IMR-90 (cell line): ENCODE results near the gene CLASP1. TPM values are rescaled to one million over a fixed set of nuclear protein-coding genes. Genes with fewer than 3 reads are reported as not detected.

Source experiments
- ATAC-seq: fragments of 200-7000 bp; cut with Tn5 transposase; 2 replicates; pipeline ENCODE4 v1.9.1; 2020; ENCODE audit warnings: low read depth, mild to moderate bottlenecking, moderate library complexity
- BruUV-seq: library from RNA; stranded (reverse); fragments of 400-500 nt; replicated peaks from 2 replicates; lab custom pipeline; 2021; lab: Mats Ljungman, UMichigan
- CTCF ChIA-PET: fragments of 300-600 bp; formaldehyde crosslinking; extraction: SDS; loops from one replicate; lab custom pipeline; 2021; ENCODE audit warnings: antibody characterized with exemption; lab: Yijun Ruan, JAX
- POLR2A ChIA-PET: fragments of 300-600 bp; sonication (Branson Sonifier 250); formaldehyde crosslinking; loops from one replicate; lab custom pipeline; 2022; ENCODE audit warnings: antibody characterized with exemption; ENCODE audit not compliant: unreplicated experiment; lab: Charles Lee
- DNase-seq: peaks from one replicate; pipeline ENCODE4 v3.0.0; 2013
- H2AFZ ChIP-seq: replicated peaks from 2 replicates; pipeline ENCODE3; 2013; ENCODE audit warnings: low read length, mild to moderate bottlenecking; ENCODE audit not compliant: poor library complexity
- H2AK5ac ChIP-seq: 2 replicates; pipeline ENCODE4 v1.6.1; 2013; ENCODE audit warnings: low read depth, low read length, inconsistent platforms
- H2AK9ac ChIP-seq: replicated peaks from 2 replicates; pipeline ENCODE3; 2013; ENCODE audit warnings: mild to moderate bottlenecking, low read depth, low read length, moderate library complexity; ENCODE audit not compliant: poor library complexity
- H2BK120ac ChIP-seq: 2 replicates; pipeline ENCODE4 v1.6.1; 2013; ENCODE audit warnings: low read depth, low read length, inconsistent platforms
- H2BK15ac ChIP-seq: 3 replicates; pipeline ENCODE4 v1.6.1; 2013; ENCODE audit warnings: low read depth, low read length, inconsistent platforms
- H2BK20ac ChIP-seq: 2 replicates; pipeline ENCODE4 v1.6.1; 2013; ENCODE audit warnings: low read depth, mild to moderate bottlenecking, inconsistent platforms, low read length, moderate library complexity
- H2BK5ac ChIP-seq: 2 replicates; pipeline ENCODE4 v1.6.1; 2013; ENCODE audit warnings: mild to moderate bottlenecking, low read depth, low read length, inconsistent platforms; ENCODE audit not compliant: poor library complexity, severe bottlenecking
- H3K14ac ChIP-seq: replicated peaks from 2 replicates; pipeline ENCODE4 v1.6.1; 2013; ENCODE audit warnings: low read depth, low read length, inconsistent platforms
- H3K18ac ChIP-seq: 2 replicates; pipeline ENCODE4 v1.6.1; 2013; ENCODE audit warnings: low read depth, low read length, control low read depth
- H3K23ac ChIP-seq: 2 replicates; pipeline ENCODE4 v1.6.1; 2013; ENCODE audit warnings: low read depth, low read length, inconsistent platforms
- H3K27ac ChIP-seq: 2 replicates; pipeline ENCODE4 v1.5.1; 2013; ENCODE audit warnings: mild to moderate bottlenecking, control low read depth, low read length; ENCODE audit not compliant: insufficient read depth
- H3K27me3 ChIP-seq: 2 replicates; pipeline ENCODE4 v1.6.1; 2013; ENCODE audit warnings: low read length; ENCODE audit not compliant: control insufficient read depth, insufficient read depth
- H3K36me3 ChIP-seq: 2 replicates; pipeline ENCODE4 v1.6.1; 2013; ENCODE audit warnings: low read length, mixed read lengths; ENCODE audit not compliant: control insufficient read depth, insufficient read depth
- H3K4ac ChIP-seq: 2 replicates; pipeline ENCODE4 v1.6.1; 2013; ENCODE audit warnings: low read depth, low read length, inconsistent platforms
- H3K4me1 ChIP-seq: 2 replicates; pipeline ENCODE4 v1.6.1; 2013; ENCODE audit warnings: low read length, mixed read lengths; ENCODE audit not compliant: control insufficient read depth, insufficient read depth
- H3K4me2 ChIP-seq: 2 replicates; pipeline ENCODE4 v1.6.1; 2013; ENCODE audit warnings: low read depth, mild to moderate bottlenecking, control low read depth, low read length, moderate library complexity
- H3K4me3 ChIP-seq: 2 replicates; pipeline ENCODE4 v1.5.1; 2013; ENCODE audit warnings: low read depth, mild to moderate bottlenecking, control low read depth, low read length, moderate library complexity; ENCODE audit not compliant: insufficient read depth
- H3K56ac ChIP-seq: 2 replicates; pipeline ENCODE4 v1.6.1; 2013; ENCODE audit warnings: low read length, inconsistent platforms; ENCODE audit not compliant: insufficient read depth; ENCODE audit errors: extremely low read depth
- H3K79me1 ChIP-seq, 2 experiments: 2 replicates each; pipeline ENCODE4 v1.6.1; 2013; ENCODE audit warnings: low read length in 2 of 2, inconsistent platforms in 1 of 2, low read depth in 1 of 2
- H3K9ac ChIP-seq: 2 replicates; pipeline ENCODE4 v1.6.1; 2013; ENCODE audit warnings: low read depth, low read length, control low read depth
- H3K9me1 ChIP-seq: 2 replicates; pipeline ENCODE4 v1.6.1; 2013; ENCODE audit warnings: low read length, inconsistent platforms; ENCODE audit not compliant: insufficient read depth
- H3K9me3 ChIP-seq: 2 replicates; pipeline ENCODE4 v1.6.1; 2013; ENCODE audit warnings: low read length; ENCODE audit not compliant: control insufficient read depth, insufficient read depth
- H4K20me1 ChIP-seq: 2 replicates; pipeline ENCODE4 v1.6.1; 2013; ENCODE audit warnings: low read length, inconsistent platforms; ENCODE audit not compliant: insufficient read depth
- H4K5ac ChIP-seq: 2 replicates; pipeline ENCODE4 v1.6.1; 2013; ENCODE audit warnings: mild to moderate bottlenecking, low read depth, low read length, control low read depth
- H4K8ac ChIP-seq, 2 experiments: 2 replicates each; pipeline ENCODE4 v1.6.1; 2013; ENCODE audit warnings: low read depth in 2 of 2, low read length in 2 of 2, control low read depth in 1 of 2, inconsistent platforms in 1 of 2
- H4K91ac ChIP-seq: 2 replicates; pipeline ENCODE4 v1.6.1; 2013; ENCODE audit warnings: low read depth, low read length, inconsistent platforms; ENCODE audit not compliant: insufficient read depth
- CEBPB ChIP-seq: IDR thresholded peaks from 2 replicates; pipeline ENCODE4 v1.6.1; 2012; ENCODE audit warnings: low read depth, low read length, improper control_type of control experiment
- FOS ChIP-seq: fragments of 150-350 bp; IDR thresholded peaks from 2 replicates; pipeline ENCODE4 v1.6.1; 2016; ENCODE audit warnings: low read depth, low read length
- dilution Hi-C: fragments of 300-500 bp; cut with HindIII; formaldehyde crosslinking; loops from one replicate; pipeline ENCODE4 v1.14.3; 2018; ENCODE audit warnings: low sequenced_read_pairs; ENCODE audit not compliant: unreplicated experiment
- in situ Hi-C: fragments of 300-500 bp; cut with MboI; formaldehyde crosslinking; loops from 3 replicates; pipeline ENCODE4 v1.14.3; 2019; ENCODE audit warnings: low sequenced_read_pairs, inconsistent platforms, mixed read lengths
- intact Hi-C: fragments of 100-400 bp; cut with micrococcal nuclease; formaldehyde crosslinking; loops from 2 replicates; pipeline ENCODE4 v1.10.0; 2022
- polyA plus RNA-seq, 3 experiments: library from polyadenylated mRNA; depleted of rRNA; stranded (reverse); fragments of >200 nt; gene quantifications; 2 replicates each; pipeline ENCODE4 v1.2.3, GENCODE V29; 2012; ENCODE audit warnings: low replicate concordance in 1 of 3
- total RNA-seq: library from RNA; depleted of rRNA; stranded (reverse); fragments of >200 nt; gene quantifications from 2 replicates; pipeline ENCODE4 v1.2.3, GENCODE V29; 2012
- TF ChIP-seq, protein P1 (sequence below): conservative IDR thresholded peaks from 2 replicates; pipeline ENCODE4 v1.5.1; 2012; ENCODE audit warnings: mild to moderate bottlenecking, low read depth, low read length, improper control_type of control experiment

Gene CLASP1
- total and polyA plus RNA-seq, 2 of the 4 experiments (the other 2 are of a cell fraction) = 12.3 to 33.7 TPM

DNA sequence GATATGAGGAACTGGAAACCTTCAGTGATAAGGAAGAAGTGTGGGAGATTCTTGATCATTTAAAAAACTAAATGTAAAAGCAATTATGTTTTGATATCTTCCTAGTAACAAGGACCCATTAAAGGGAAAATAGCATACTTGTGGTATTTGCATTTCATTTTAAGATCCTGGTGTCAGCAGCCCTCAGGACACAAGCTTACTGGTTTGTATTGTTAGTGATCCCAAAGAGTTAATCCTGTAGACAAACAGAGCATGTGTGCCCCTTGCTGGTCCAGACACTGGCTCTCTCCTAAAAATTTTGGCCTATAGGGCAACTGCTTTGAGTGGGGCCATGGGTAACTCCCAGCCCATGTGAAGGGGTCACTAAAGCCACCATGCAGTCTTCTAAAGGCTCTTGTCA is 263.2 kb downstream of the CLASP1 start:
- no peaks in the 10 kb centered on the region for H4K20me1 ChIP-seq
- no peak overlapping the region for H4K91ac ChIP-seq
- H2AFZ ChIP-seq = no peak overlapping the region
- TF ChIP-seq CEBPB = no peak
- TF ChIP-seq, protein P1, sequence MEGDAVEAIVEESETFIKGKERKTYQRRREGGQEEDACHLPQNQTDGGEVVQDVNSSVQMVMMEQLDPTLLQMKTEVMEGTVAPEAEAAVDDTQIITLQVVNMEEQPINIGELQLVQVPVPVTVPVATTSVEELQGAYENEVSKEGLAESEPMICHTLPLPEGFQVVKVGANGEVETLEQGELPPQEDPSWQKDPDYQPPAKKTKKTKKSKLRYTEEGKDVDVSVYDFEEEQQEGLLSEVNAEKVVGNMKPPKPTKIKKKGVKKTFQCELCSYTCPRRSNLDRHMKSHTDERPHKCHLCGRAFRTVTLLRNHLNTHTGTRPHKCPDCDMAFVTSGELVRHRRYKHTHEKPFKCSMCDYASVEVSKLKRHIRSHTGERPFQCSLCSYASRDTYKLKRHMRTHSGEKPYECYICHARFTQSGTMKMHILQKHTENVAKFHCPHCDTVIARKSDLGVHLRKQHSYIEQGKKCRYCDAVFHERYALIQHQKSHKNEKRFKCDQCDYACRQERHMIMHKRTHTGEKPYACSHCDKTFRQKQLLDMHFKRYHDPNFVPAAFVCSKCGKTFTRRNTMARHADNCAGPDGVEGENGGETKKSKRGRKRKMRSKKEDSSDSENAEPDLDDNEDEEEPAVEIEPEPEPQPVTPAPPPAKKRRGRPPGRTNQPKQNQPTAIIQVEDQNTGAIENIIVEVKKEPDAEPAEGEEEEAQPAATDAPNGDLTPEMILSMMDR = no peak
- TF ChIP-seq FOS = no peak
- peak overlapping the region; percentile 75; the same call in 1 of the 2 replicates for H3K18ac ChIP-seq
- peaks cover 26% of the 10 kb centered on the region for H3K36me3 ChIP-seq
- BruUV-seq = no TSS peak
- no peak overlapping the region for H4K5ac ChIP-seq
- H3K27me3 ChIP-seq = no peaks in the 10 kb centered on the region
- POLR2A ChIA-PET = no interaction called here
- H2AK5ac ChIP-seq = no peak overlapping the region
- H3K79me1 ChIP-seq = peaks cover 5 to 23% of the 10 kb centered on the region in 2 experiments
- peaks cover 17% of the 10 kb centered on the region; the same call in 1 of the 2 replicates for H3K9me1 ChIP-seq
- no peak overlapping the region for H2BK15ac ChIP-seq
- ATAC-seq (no peak), DNase-seq (no peak)
- H2BK20ac ChIP-seq = no peak overlapping the region
- H3K9me3 ChIP-seq = no peaks in the 10 kb centered on the region
- H3K4me1 ChIP-seq = peaks cover 10% of the 10 kb centered on the region
- H3K23ac ChIP-seq = no peak overlapping the region
- H3K14ac ChIP-seq = no peak overlapping the region; the same call in 1 of the 2 replicates
- H3K27ac ChIP-seq = no peak overlapping the region
- intact Hi-C loops (no loop called here), in situ Hi-C loops (no loop called here), dilution Hi-C loops (no loop called here)
- H3K4me3 ChIP-seq = no peak overlapping the region
- H3K4me2 ChIP-seq = no peak overlapping the region
- H2AK9ac ChIP-seq = no peak overlapping the region
- no peak overlapping the region for H3K9ac ChIP-seq
- no peak overlapping the region for H3K56ac ChIP-seq
- H2BK120ac ChIP-seq = no peak overlapping the region
- no peak overlapping the region for H4K8ac ChIP-seq
- peak overlapping the region; percentile 71 for H2BK5ac ChIP-seq
- peak overlapping the region; percentile 40; the same call in 1 of the 2 replicates for H3K4ac ChIP-seq
- CTCF ChIA-PET = no interaction called here
